Breast epithelium (tissue), 3 donors: ENCODE results near the gene ZMYND8.
"Not testable (repeated sequence)": the region's sequence is repeated elsewhere in the genome, so short reads cannot be mapped to it uniquely, and the experiment has no call there.

Experiments
- CTCF ChIP-seq, 3 donors: fragments of 450-650 bp; IDR thresholded peaks; one replicate each; pipeline ENCODE4 v1.5.1; 2016 to 2017; ENCODE audit warnings: antibody characterized with exemption in 3 of 3, mild to moderate bottlenecking in 3 of 3, moderate library complexity in 3 of 3
- POLR2A ChIP-seq: fragments of 450-650 bp; IDR thresholded peaks from one replicate; pipeline ENCODE4 v1.6.1; 2016; ENCODE audit warnings: antibody characterized with exemption, mild to moderate bottlenecking, moderate library complexity
- POLR2AphosphoS5 ChIP-seq, 3 donors: sonication (generic); formaldehyde crosslinking; IDR thresholded peaks; one replicate each; pipeline ENCODE4 v1.6.1; 2017; ENCODE audit warnings: antibody characterized with exemption in 3 of 3

- TF ChIP-seq CTCF (IDR thresholded peaks at IDR 0.05); POLR2AphosphoS5 (IDR thresholded peaks at IDR 0.05); POLR2A: not testable (repeated sequence)
These were observed 95.9 kb downstream of the ZMYND8 start for GRCh38 chr20:47260540-47261126.
